Measurements from ENCODE around the gene GPR32.

DNA sequence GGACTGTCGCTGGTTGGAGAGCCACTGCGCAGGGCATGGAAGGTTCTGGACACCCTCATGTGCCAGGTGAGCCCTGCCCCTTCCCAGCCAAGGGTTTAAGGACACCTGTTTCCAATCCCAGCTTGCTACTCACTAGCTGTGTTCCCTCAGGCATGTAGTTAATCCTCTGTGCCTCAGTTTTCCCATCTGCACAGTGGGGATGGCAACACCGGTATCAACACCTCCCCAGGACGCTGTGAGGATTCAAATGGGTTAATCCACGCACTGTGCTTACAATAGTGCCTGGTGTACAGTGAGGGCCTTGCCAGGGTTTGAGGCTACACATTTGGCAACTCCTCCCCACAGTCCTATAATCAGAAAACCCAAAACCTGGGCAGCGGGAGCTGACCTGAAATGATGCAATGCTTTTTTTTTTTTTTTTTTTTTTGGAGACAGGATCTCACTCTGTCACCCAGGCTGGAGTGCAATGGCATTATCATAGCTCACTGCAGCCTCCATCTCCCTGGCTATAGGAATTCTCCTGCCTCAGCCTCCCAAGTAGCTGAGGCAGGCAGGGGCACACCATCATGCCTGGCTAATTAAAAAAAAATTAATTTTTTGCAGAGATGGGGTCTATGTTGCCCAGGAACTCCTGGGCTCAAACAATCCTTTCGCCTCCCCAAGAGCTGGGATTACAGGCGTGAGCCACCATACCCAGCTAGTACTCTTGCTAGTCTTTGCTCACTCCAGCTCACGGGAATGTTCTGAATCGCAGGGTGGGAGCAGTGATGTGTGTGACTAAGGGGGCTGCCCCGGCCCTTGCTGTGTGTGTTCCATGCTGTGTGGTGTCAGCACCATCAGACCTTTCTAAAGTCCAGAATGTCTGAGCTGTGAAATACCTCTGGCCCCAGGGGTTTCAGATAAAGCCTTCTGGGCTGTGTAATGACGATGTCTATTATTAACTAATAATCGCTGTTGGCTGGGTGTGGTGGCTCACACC is 22.3 kb downstream of the GPR32 start:
- TF ChIP-seq, protein P1, sequence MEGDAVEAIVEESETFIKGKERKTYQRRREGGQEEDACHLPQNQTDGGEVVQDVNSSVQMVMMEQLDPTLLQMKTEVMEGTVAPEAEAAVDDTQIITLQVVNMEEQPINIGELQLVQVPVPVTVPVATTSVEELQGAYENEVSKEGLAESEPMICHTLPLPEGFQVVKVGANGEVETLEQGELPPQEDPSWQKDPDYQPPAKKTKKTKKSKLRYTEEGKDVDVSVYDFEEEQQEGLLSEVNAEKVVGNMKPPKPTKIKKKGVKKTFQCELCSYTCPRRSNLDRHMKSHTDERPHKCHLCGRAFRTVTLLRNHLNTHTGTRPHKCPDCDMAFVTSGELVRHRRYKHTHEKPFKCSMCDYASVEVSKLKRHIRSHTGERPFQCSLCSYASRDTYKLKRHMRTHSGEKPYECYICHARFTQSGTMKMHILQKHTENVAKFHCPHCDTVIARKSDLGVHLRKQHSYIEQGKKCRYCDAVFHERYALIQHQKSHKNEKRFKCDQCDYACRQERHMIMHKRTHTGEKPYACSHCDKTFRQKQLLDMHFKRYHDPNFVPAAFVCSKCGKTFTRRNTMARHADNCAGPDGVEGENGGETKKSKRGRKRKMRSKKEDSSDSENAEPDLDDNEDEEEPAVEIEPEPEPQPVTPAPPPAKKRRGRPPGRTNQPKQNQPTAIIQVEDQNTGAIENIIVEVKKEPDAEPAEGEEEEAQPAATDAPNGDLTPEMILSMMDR (IDR thresholded peaks at IDR 0.05) = no peak
- TF ChIP-seq POLR2A (IDR thresholded peaks at IDR 0.05) = no peak

Measured in right lobe of liver (tissue), 4 donors.